Measurements from ENCODE around the gene KDM5B.

- no peak for TF ChIP-seq ARNTL (CRISPR knock-in tag; IDR thresholded peaks at IDR 0.05; ENCODE audit: borderline replicate concordance, low read depth)
- no peak for TF ChIP-seq PPARA (CRISPR knock-in tag; IDR thresholded peaks at IDR 0.05; ENCODE audit: borderline replicate concordance)
- no peak for TF ChIP-seq ZC3H10 (CRISPR knock-in tag; IDR thresholded peaks at IDR 0.05)
- TF ChIP-seq CREB5 (CRISPR knock-in tag; IDR thresholded peaks at IDR 0.05; ENCODE audit: low read depth) = no peak
Observed at GRCh38 chr1:202798792-202799331, 9.4 kb downstream of the KDM5B start.

All from SK-N-SH treated with all-trans-retinoic acid at 6 μM for 48 hours (cell line).